Spleen (tissue), 7 donors: ENCODE data around the gene CACNA1C.

Experiments
- CTCF ChIP-seq, 11 experiments: fragments of 200-600 bp in 7 of 11; fragments of 450-650 bp in 4 of 11; sonication (generic) in 4 of 11; IDR thresholded peaks in 8 of 11; conservative IDR thresholded peaks in 3 of 11; 1 replicate in 7 of 11; 2 replicates in 4 of 11; pipeline versions ENCODE4 v1.4.0 to v1.8.0; 2016 to 2021; ENCODE audit warnings: antibody characterized with exemption in 11 of 11, inconsistent platforms in 4 of 11, mild to moderate bottlenecking in 1 of 11
- POLR2A ChIP-seq, 3 donors: fragments of 450-650 bp; IDR thresholded peaks; one replicate each; pipeline ENCODE4 v1.5.1; 2017; ENCODE audit warnings: antibody characterized with exemption in 3 of 3, mild to moderate bottlenecking in 1 of 3
- POLR2AphosphoS5 ChIP-seq, 3 donors: sonication (generic); formaldehyde crosslinking; IDR thresholded peaks; one replicate each; pipeline ENCODE4 v1.5.1; 2017; ENCODE audit warnings: antibody characterized with exemption in 3 of 3
- donor health status: DM: no; HTN: no; CAD: no; lungs with moderate emphysema.
- donor health status: DM: no; HTN: no; CAD: no.
- donor health status: DM: no; HTN: no; CAD: no.

- TF ChIP-seq CTCF (IDR thresholded peaks at IDR 0.05 in 8 of 11, conservative IDR thresholded peaks at IDR 0.05 in 3 of 11) (no peak), POLR2A (IDR thresholded peaks at IDR 0.05) (no peak), POLR2AphosphoS5 (IDR thresholded peaks at IDR 0.05) (no peak)
Measured at GRCh38 chr12:2393016-2393415, 340.2 kb downstream of the CACNA1C start.
